Brain microvascular endothelial cell (primary cell): ENCODE data around the gene ITPKC.

Experiments used
- DNase-seq: peaks from one replicate; pipeline ENCODE4 v3.0.0-alpha.2; 2020
- H3K27ac ChIP-seq: fragments of 250-450 bp; sonication (Bioruptor Pico); 2 replicates; pipeline ENCODE4 v1.5.1; 2020; ENCODE audit warnings: mild to moderate bottlenecking, moderate library complexity
- H3K27me3 ChIP-seq: fragments of 250-450 bp; sonication (Bioruptor Pico); replicated peaks from 2 replicates; pipeline ENCODE4 v1.5.1; 2020; ENCODE audit warnings: mild to moderate bottlenecking
- H3K36me3 ChIP-seq: fragments of 250-450 bp; sonication (Bioruptor Pico); replicated peaks from 2 replicates; pipeline ENCODE4 v1.5.1; 2020; ENCODE audit warnings: mild to moderate bottlenecking
- H3K4me3 ChIP-seq: 2 replicates; pipeline ENCODE4 v1.5.1; 2011; ENCODE audit warnings: low read depth, mild to moderate bottlenecking, control low read depth, low read length, moderate library complexity
- in situ Hi-C: cut with HindIII; loops from 2 replicates; pipeline ENCODE4 v1.10.0; 2017; ENCODE audit warnings: low sequenced_read_pairs, low pct_ligation_motif_present
- TF ChIP-seq, protein P1 (sequence below): IDR thresholded peaks from 2 replicates; pipeline ENCODE4 v1.5.1; 2011; ENCODE audit warnings: low read depth, mild to moderate bottlenecking, moderate library complexity, low read length, control low read depth, inconsistent platforms; ENCODE audit errors: missing control alignments

ITPKC gene

GRCh38 chr19:40672573-40673299, 44.2 kb upstream of the ITPKC start:
- no peaks in the 10 kb centered on the region for H3K27me3 ChIP-seq
- no peak overlapping the region for H3K4me3 ChIP-seq
- in situ Hi-C loops, result no loop called here
- TF ChIP-seq, protein P1, sequence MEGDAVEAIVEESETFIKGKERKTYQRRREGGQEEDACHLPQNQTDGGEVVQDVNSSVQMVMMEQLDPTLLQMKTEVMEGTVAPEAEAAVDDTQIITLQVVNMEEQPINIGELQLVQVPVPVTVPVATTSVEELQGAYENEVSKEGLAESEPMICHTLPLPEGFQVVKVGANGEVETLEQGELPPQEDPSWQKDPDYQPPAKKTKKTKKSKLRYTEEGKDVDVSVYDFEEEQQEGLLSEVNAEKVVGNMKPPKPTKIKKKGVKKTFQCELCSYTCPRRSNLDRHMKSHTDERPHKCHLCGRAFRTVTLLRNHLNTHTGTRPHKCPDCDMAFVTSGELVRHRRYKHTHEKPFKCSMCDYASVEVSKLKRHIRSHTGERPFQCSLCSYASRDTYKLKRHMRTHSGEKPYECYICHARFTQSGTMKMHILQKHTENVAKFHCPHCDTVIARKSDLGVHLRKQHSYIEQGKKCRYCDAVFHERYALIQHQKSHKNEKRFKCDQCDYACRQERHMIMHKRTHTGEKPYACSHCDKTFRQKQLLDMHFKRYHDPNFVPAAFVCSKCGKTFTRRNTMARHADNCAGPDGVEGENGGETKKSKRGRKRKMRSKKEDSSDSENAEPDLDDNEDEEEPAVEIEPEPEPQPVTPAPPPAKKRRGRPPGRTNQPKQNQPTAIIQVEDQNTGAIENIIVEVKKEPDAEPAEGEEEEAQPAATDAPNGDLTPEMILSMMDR, result no peak
- H3K27ac ChIP-seq, result no peak overlapping the region
- no peak for DNase-seq
- peaks cover 68% of the 10 kb centered on the region for H3K36me3 ChIP-seq

DNA sequence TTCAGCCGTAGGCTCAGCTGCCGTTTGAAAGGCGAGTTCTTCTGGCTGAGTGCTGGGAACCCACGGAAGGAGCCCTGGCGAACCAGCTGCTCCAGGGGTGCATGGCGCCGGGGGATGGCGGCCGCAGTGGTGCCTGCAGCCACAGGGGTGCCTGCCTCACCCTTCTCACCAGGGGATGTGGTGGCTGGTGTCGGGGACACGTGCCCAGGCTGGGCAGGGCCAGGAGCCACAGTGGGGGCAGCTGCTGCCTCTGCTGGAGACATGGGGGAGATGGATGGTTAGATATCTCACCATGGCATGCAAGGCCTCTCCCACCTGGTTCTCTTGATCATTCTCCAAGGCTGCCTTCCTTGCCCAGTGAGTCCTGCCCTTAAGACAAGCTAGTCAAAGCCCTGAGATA, 43.5 kb upstream of the ITPKC start:
- TF ChIP-seq, protein P1, result no peak
- Histone ChIP-seq H3K27me3 (no peaks in the 10 kb centered on the region), H3K36me3 (peaks cover 67% of the 10 kb centered on the region), H3K4me3 (no peak overlapping the region), H3K27ac (no peak overlapping the region)
- in situ Hi-C loops, result no loop called here
- DNase-seq, result no peak

- H3K36me3 ChIP-seq, result peaks cover 66% of the 10 kb centered on the region
- in situ Hi-C loops, result no loop called here
- H3K4me3 ChIP-seq, result no peak overlapping the region
- TF ChIP-seq, protein P1, result no peak
- DNase-seq, result no peak
- no peak overlapping the region for H3K27ac ChIP-seq
- H3K27me3 ChIP-seq, result no peaks in the 10 kb centered on the region
These were observed 42.6 kb upstream of the ITPKC start for GRCh38 chr19:40674291-40674690.

GRCh38 chr19:40677156-40677555, 39.8 kb upstream of the ITPKC start:
- Histone ChIP-seq H3K36me3 (peaks cover 59% of the 10 kb centered on the region), H3K27ac (no peak overlapping the region), H3K27me3 (no peaks in the 10 kb centered on the region), H3K4me3 (no peak overlapping the region)
- TF ChIP-seq, protein P1, result no peak
- no peak for DNase-seq
- in situ Hi-C loops, result no loop called here

- TF ChIP-seq, protein P1, result no peak
- H3K4me3 ChIP-seq, result no peak overlapping the region
- in situ Hi-C loops, result no loop called here
- no peak overlapping the region for H3K27ac ChIP-seq
- no peak for DNase-seq
- H3K36me3 ChIP-seq, result peaks cover 77% of the 10 kb centered on the region
- no peaks in the 10 kb centered on the region for H3K27me3 ChIP-seq
These were observed 35.9 kb upstream of the ITPKC start for GRCh38 chr19:40681039-40681438.
